RWPE2 (cell line): ENCODE measurements around the gene CETN2.

Experiments
- ATAC-seq: fragments of 200-7000 bp; cut with Tn5 transposase; 3 replicates; pipeline ENCODE4 v1.9.1; 2021; ENCODE audit warnings: low read depth
- DNase-seq: peaks from one replicate; pipeline ENCODE4 v3.0.0-alpha.2; 2020; ENCODE audit warnings: low spot score
- H3K27ac ChIP-seq: fragments of 450-650 bp; 2 replicates; pipeline ENCODE4 v1.5.1; 2017; ENCODE audit warnings: mild to moderate bottlenecking; ENCODE audit not compliant: poor library complexity, severe bottlenecking
- H3K27me3 ChIP-seq: fragments of 250-450 bp; sonication (Bioruptor Pico); 2 replicates; pipeline ENCODE4 v1.5.1; 2021; ENCODE audit warnings: mild to moderate bottlenecking, moderate library complexity; ENCODE audit not compliant: insufficient read depth, poor library complexity, severe bottlenecking
- H3K36me3 ChIP-seq: fragments of 250-450 bp; sonication (Bioruptor Pico); 2 replicates; pipeline ENCODE4 v1.5.1; 2020; ENCODE audit warnings: low read depth, mild to moderate bottlenecking, moderate library complexity
- H3K4me1 ChIP-seq: fragments of 250-450 bp; sonication (Bioruptor Pico); 2 replicates; pipeline ENCODE4 v1.5.1; 2021; ENCODE audit warnings: mild to moderate bottlenecking, moderate library complexity; ENCODE audit not compliant: insufficient read depth, poor library complexity, severe bottlenecking
- H3K4me3 ChIP-seq: fragments of 250-450 bp; sonication (Bioruptor Pico); 2 replicates; pipeline ENCODE4 v1.5.1; 2021; ENCODE audit warnings: mild to moderate bottlenecking, moderate library complexity; ENCODE audit not compliant: severe bottlenecking
- H3K9me3 ChIP-seq: fragments of 250-450 bp; sonication (Bioruptor Pico); 2 replicates; pipeline ENCODE4 v1.5.1; 2021; ENCODE audit warnings: mild to moderate bottlenecking, moderate library complexity; ENCODE audit not compliant: severe bottlenecking
- CTCF ChIP-seq: fragments of 450-650 bp; IDR thresholded peaks from one replicate; pipeline ENCODE4 v1.5.1; 2017; ENCODE audit warnings: mild to moderate bottlenecking, moderate library complexity; ENCODE audit not compliant: poor library complexity, severe bottlenecking

Gene CETN2

GRCh38 chrX:152872522-152872921 lies 42.0 kb upstream of the CETN2 start:
- no peaks in the 10 kb centered on the region for H3K36me3 ChIP-seq
- H3K9me3 ChIP-seq: no peaks in the 10 kb centered on the region
- H3K27me3 ChIP-seq: no peaks in the 10 kb centered on the region
- no peak overlapping the region for H3K27ac ChIP-seq
- no peak for TF ChIP-seq CTCF
- no peaks in the 10 kb centered on the region for H3K4me1 ChIP-seq
- DNase-seq: no peak
- no peak for ATAC-seq
- H3K4me3 ChIP-seq: no peak overlapping the region

GRCh38 chrX:152871260-152871659 lies 40.7 kb upstream of the CETN2 start:
- H3K27me3 ChIP-seq: no peaks in the 10 kb centered on the region
- no peaks in the 10 kb centered on the region for H3K9me3 ChIP-seq
- DNase-seq: no peak
- no peaks in the 10 kb centered on the region for H3K4me1 ChIP-seq
- no peak overlapping the region for H3K4me3 ChIP-seq
- no peak for TF ChIP-seq CTCF
- ATAC-seq: no peak
- H3K36me3 ChIP-seq: 0 out of 2 replicates have a peak, but pooled peaks cover 5% of the 10 kb centered on the region
- no peak overlapping the region for H3K27ac ChIP-seq

- no peak for TF ChIP-seq CTCF
- no peak overlapping the region for H3K27ac ChIP-seq
- no peaks in the 10 kb centered on the region for H3K27me3 ChIP-seq
- no peak for DNase-seq
- no peak for ATAC-seq
- H3K9me3 ChIP-seq: no peaks in the 10 kb centered on the region
- no peak overlapping the region for H3K4me3 ChIP-seq
- no peaks in the 10 kb centered on the region for H3K4me1 ChIP-seq
- H3K36me3 ChIP-seq: peaks cover 11% of the 10 kb centered on the region; the same call in 1 of the 2 replicates
Measured at GRCh38 chrX:152869972-152870371, 39.4 kb upstream of the CETN2 start.

- H3K36me3 ChIP-seq: peaks cover 27% of the 10 kb centered on the region
- H3K9me3 ChIP-seq: no peaks in the 10 kb centered on the region
- H3K4me1 ChIP-seq: no peaks in the 10 kb centered on the region
- no peak for TF ChIP-seq CTCF
- H3K27me3 ChIP-seq: no peaks in the 10 kb centered on the region
- ATAC-seq (no peak), DNase-seq (no peak)
- no peak overlapping the region for H3K27ac ChIP-seq
- no peak overlapping the region for H3K4me3 ChIP-seq
Measured at GRCh38 chrX:152866386-152866785, 35.8 kb upstream of the CETN2 start.

- no peaks in the 10 kb centered on the region for H3K27me3 ChIP-seq
- H3K4me3 ChIP-seq: no peak overlapping the region
- no peak for TF ChIP-seq CTCF
- no peaks in the 10 kb centered on the region for H3K9me3 ChIP-seq
- no peaks in the 10 kb centered on the region for H3K4me1 ChIP-seq
- DNase-seq (no peak), ATAC-seq (no peak)
- peaks cover 36% of the 10 kb centered on the region for H3K36me3 ChIP-seq
- no peak overlapping the region for H3K27ac ChIP-seq
Measured at GRCh38 chrX:152865232-152865920, 34.8 kb upstream of the CETN2 start.
